GM03348 (cell line): Measurements from ENCODE around the gene PTPN22.

Source experiments
- DNase-seq: peaks from one replicate; pipeline ENCODE4 v3.0.0; 2012; ENCODE audit warnings: low spot score

PTPN22 gene

GRCh38 chr1:113871597-113872113, at the start of gene PTPN22:
Gene PTPN22, minus strand, starts transcription at chr1:113871712.
- peak; percentile 52 for DNase-seq

GRCh38 chr1:113918243-113918642, 46.7 kb upstream of the PTPN22 start:
- DNase-seq, result no peak

GRCh38 chr1:113917400-113918082, 46.0 kb upstream of the PTPN22 start:
- no peak for DNase-seq

- DNase-seq, result no peak
Measured at GRCh38 chr1:113916974-113917373, 45.5 kb upstream of the PTPN22 start.

- DNase-seq, result no peak
Measured at GRCh38 chr1:113913887-113914664, 42.6 kb upstream of the PTPN22 start.

- DNase-seq, result no peak
Measured at GRCh38 chr1:113913312-113913668, 41.8 kb upstream of the PTPN22 start.

- peak; percentile 68 for DNase-seq
Measured at GRCh38 chr1:113912594-113913311, 41.2 kb upstream of the PTPN22 start.

GRCh38 chr1:113905435-113905861, 33.9 kb upstream of the PTPN22 start:
- peak; percentile 9 for DNase-seq

- DNase-seq, result peak; percentile 97
Measured at GRCh38 chr1:113904674-113905434, 33.3 kb upstream of the PTPN22 start, which contains the start of the genes AP4B1 and DCLRE1B. Gene AP4B1, minus strand, starts transcription at chr1:113904799. Its CDS starts 82 bp downstream, at chr1:113904717. Gene DCLRE1B, plus strand, starts transcription at chr1:113905326. Its CDS starts 261 bp downstream, at chr1:113905587.

- DNase-seq, result no peak
Measured at GRCh38 chr1:113904293-113904673, 32.8 kb upstream of the PTPN22 start.

- no peak for DNase-seq
Measured at GRCh38 chr1:113903501-113904292, 32.2 kb upstream of the PTPN22 start.

GRCh38 chr1:113901191-113901590, 29.7 kb upstream of the PTPN22 start:
- DNase-seq, result no peak

- DNase-seq, result peak; percentile 63
Measured at GRCh38 chr1:113899111-113899510, 27.6 kb upstream of the PTPN22 start.

GRCh38 chr1:113898241-113898814, 26.8 kb upstream of the PTPN22 start:
- no peak for DNase-seq

- DNase-seq, result no peak
Measured at GRCh38 chr1:113895961-113896360, 24.4 kb upstream of the PTPN22 start.

GRCh38 chr1:113895098-113895497, 23.6 kb upstream of the PTPN22 start:
- DNase-seq, result no peak

GRCh38 chr1:113893267-113893666, 21.8 kb upstream of the PTPN22 start:
- DNase-seq, result no peak

GRCh38 chr1:113891631-113892220, 20.2 kb upstream of the PTPN22 start:
- no peak for DNase-seq

GRCh38 chr1:113890816-113891215, 19.3 kb upstream of the PTPN22 start:
- DNase-seq, result no peak
